ENCODE data around the gene CASZ1.

CASZ1 gene

DNA sequence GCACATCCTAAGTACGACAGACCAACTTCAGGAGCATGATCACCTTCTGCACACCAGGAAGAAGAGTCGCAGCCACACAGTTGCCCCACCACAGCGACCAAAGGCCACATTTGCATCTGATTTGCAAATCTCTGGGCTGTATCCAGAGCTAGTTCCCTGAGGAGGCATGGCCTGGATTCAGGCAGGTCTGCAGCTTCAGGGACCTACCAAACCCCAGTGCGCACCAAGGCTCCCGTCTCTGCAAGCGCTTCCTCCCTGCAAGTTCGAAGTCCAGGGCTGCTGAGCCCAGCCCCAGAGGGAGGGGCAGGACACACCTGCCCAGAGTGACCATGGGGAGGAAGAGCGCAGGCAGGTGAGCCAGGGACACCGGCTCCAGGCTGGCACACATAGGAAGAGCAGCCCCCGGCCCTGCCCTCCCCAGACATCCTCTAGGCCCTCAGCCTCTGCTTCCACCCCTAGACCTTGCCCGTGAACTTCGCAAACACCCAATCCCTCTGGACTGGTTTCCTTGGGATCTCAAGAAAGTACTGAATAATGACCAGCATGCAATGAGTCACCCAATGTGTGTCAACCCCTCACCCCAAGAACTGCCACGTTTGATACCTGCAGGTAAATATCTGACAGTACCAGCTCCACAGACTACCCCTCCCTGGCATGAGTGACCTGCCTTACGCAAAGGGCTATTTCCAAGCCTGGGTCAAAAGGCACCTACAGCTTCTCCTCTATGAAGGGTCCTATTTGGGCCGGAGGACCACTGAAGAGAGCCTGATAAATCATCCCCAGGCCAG is 36.8 kb downstream of the CASZ1 start:
- DNase-seq (ENCODE audit: insufficient read length, low spot score): no peak
- no peak for FAIRE-seq

GRCh38 chr1:10756842-10757241 is 39.6 kb downstream of the CASZ1 start:
- FAIRE-seq: no peak
- no peak for DNase-seq (ENCODE audit: insufficient read length, low spot score)

- DNase-seq (ENCODE audit: insufficient read length, low spot score) (no peak), FAIRE-seq (no peak)
Measured at GRCh38 chr1:10755970-10756521, 40.4 kb downstream of the CASZ1 start.

GRCh38 chr1:10754568-10755329 is 41.7 kb downstream of the CASZ1 start:
- no peak for DNase-seq (ENCODE audit: insufficient read length, low spot score)
- FAIRE-seq: no peak

- DNase-seq (ENCODE audit: insufficient read length, low spot score) (no peak), FAIRE-seq (no peak)
Measured at GRCh38 chr1:10753299-10753698, 43.1 kb downstream of the CASZ1 start.

GRCh38 chr1:10751561-10752085 is 44.8 kb downstream of the CASZ1 start:
- DNase-seq (ENCODE audit: insufficient read length, low spot score) (no peak), FAIRE-seq (no peak)

DNA sequence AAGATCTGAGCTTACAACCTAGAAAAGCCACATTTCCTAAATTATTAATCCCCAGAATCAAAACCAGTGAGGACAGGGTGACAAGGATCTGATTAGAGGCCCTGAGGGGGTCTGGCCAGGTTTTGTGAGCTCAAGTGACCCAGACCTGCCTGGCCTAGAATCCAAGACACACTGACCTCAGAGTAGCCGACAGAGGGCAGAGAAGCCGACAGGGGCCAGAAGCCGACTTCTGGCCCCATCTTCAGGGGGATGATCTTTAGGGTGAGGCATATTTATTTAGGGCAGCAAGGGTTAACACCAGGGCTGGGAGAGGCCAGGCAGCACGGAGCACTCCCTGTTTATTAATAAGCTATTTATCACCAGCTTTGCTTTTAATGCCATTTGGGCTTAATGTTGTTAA is 45.3 kb downstream of the CASZ1 start:
- FAIRE-seq (no peak), DNase-seq (ENCODE audit: insufficient read length, low spot score) (no peak)

- FAIRE-seq: no peak
- DNase-seq (ENCODE audit: insufficient read length, low spot score): no peak
Measured at GRCh38 chr1:10745886-10746455, 50.5 kb downstream of the CASZ1 start.

- no peak for DNase-seq (ENCODE audit: insufficient read length, low spot score)
- no peak for FAIRE-seq
Measured at GRCh38 chr1:10745383-10745782, 51.1 kb downstream of the CASZ1 start.

DNA sequence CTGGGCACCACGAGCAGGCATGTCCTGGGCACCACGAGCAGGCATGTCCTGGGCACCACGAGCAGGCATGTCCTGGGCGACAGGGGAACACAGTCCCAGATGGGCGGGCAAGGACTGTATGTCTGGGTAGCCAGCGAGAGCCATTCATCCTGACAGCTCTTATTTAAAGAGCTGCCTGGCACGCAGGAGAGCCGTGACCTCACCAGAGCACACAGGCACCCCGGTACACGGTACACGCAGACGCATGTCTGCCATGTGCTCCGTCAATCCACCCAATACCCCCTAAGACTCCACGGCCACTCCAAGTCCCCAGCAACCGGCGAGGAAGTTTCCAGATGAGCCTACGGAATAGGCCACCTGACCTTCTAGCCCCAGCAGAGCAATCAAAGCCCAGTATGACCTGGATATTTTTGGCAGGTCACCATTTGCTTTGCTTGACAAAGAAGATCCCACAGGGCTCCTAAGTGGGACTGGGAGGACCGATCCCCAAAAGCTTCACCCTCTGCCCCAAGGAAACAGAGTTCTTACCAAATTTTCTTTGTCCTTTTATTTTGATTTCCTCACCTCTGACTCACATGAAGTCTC is 51.7 kb downstream of the CASZ1 start:
- no peak for FAIRE-seq

DNA sequence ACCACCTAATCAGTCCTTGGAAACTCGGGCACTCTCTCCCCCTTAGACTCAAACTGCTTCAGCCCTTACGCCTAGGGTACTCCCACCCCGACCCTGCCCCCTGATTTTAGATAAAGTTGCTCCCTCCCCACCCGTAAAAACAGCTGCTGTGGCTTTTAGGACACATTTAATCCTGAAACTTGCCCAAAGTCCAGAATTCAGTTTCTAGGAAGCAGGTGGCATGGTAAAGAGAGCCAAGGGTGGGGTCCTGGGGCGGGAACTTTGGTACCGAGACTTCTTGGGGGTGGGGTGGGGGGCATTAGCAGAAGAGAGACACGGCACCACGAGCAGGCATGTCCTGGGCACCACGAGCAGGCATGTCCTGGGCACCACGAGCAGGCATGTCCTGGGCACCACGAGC is 52.4 kb downstream of the CASZ1 start:
- FAIRE-seq (no peak), DNase-seq (ENCODE audit: insufficient read length, low spot score) (no peak)

More for the DNA sequence above, 51.7 kb downstream of the CASZ1 start:
- no peak for DNase-seq (ENCODE audit: insufficient read length, low spot score)

GRCh38 chr1:10741696-10742095 is 54.8 kb downstream of the CASZ1 start:
- FAIRE-seq (no peak), DNase-seq (ENCODE audit: insufficient read length, low spot score) (no peak)

- no peak for DNase-seq (ENCODE audit: insufficient read length, low spot score)
- no peak for FAIRE-seq
Measured at GRCh38 chr1:10740123-10740522, 56.3 kb downstream of the CASZ1 start.

- DNase-seq (ENCODE audit: insufficient read length, low spot score) (no peak), FAIRE-seq (no peak)
Measured at GRCh38 chr1:10739589-10739988, 56.9 kb downstream of the CASZ1 start.

- no peak for DNase-seq (ENCODE audit: insufficient read length, low spot score)
Measured at GRCh38 chr1:10738061-10739058, 58.1 kb downstream of the CASZ1 start.

DNA sequence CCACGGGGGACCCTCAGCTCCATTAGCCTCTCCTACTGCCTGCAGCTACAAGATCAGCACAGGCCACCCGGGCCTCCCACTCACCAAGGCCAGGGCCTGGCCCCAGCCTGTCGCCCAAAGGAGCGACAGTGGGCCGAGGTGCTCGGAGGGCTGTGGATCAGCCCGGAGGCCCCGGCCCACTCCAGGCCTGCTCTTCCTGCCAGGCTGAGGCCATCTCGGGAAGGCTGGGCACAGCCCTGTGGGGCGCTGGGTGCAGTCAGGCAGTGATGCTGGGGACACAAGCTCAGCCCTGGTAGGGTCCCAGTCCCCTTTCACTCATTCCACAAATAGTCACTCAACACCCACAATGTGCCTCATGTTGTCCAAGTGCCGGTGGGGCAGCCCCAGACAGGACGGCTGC is 58.8 kb downstream of the CASZ1 start:
- no peak for DNase-seq (ENCODE audit: insufficient read length, low spot score)
- FAIRE-seq: no peak

More at GRCh38 chr1:10738061-10739058, 58.1 kb downstream of the CASZ1 start:
- FAIRE-seq: no peak

- no peak for FAIRE-seq
- no peak for DNase-seq (ENCODE audit: insufficient read length, low spot score)
Measured at GRCh38 chr1:10736634-10737586, 59.5 kb downstream of the CASZ1 start.

- no peak for FAIRE-seq
- DNase-seq (ENCODE audit: insufficient read length, low spot score): no peak
Measured at GRCh38 chr1:10735563-10736305, 60.7 kb downstream of the CASZ1 start.

All from HTR-8/SVneo (cell line).